ENCODE data around the gene CPT1C. TPM values are rescaled to one million over a fixed set of nuclear protein-coding genes. Genes with fewer than 3 reads are reported as not detected.

CPT1C gene
- total and polyA plus RNA-seq, 2 of the 8 experiments (the other 6 are each of a cell fraction or from before 2014, with no cell fraction given), result 79.6 to 91.8 TPM

- H3K23ac ChIP-seq (ENCODE audit: insufficient read length), result no peak overlapping the region
- H3K4me1 ChIP-seq (replicated peaks in 1 of 4; ENCODE audit: control insufficient read depth in 3 of 4, insufficient read depth in 4 of 4, low read length in 3 of 4), result peaks cover 2 to 17% (median 11%) of the 10 kb centered on the region in 4 experiments
- ChIA-PET POLR2A (ENCODE audit: partially characterized antibody) (interaction anchor here (0.6 to 14.5 kb wide), 14 partner anchors 10 to 196 kb away, joined by 3 to 275 read pairs (median 5); partner anchors contain the start of genes ADM5, BCL2L12, CPT1C and IRF3), CTCF (ENCODE audit: partially characterized antibody) (interaction anchor here (0.7 to 3.2 kb wide), 14 partner anchors 8 to 1507 kb away, joined by 3 to 23 read pairs (median 4); partner anchors contain the start of genes ADM5, BCL2L12, CPT1C and IRF3)
- peaks cover 4% of the 10 kb centered on the region for H3K23me2 ChIP-seq (ENCODE audit: low read depth, low read length)
- no peak for FAIRE-seq
- DNase-seq (ENCODE audit: low read depth in 1 of 2, low spot score in 2 of 2), result no peak
- H3K18ac ChIP-seq (ENCODE audit: extremely low read depth, low read length), result no peak overlapping the region
- H2BK5ac ChIP-seq (ENCODE audit: low read depth, low read length), result no peak overlapping the region
- H3K9ac ChIP-seq (replicated peaks in 1 of 4; ENCODE audit: extremely low read depth in 1 of 4, low read depth in 3 of 4, low read length in 3 of 4), result no peak overlapping the region
- peaks cover 17 to 50% of the 10 kb centered on the region in 2 experiments for H3K79me2 ChIP-seq (ENCODE audit: control insufficient read depth in 1 of 2, insufficient read depth in 2 of 2, low read length in 2 of 2)
- no peak overlapping the region for H2AK5ac ChIP-seq (ENCODE audit: low read depth, low read length)
- no peak overlapping the region for H3K14ac ChIP-seq (ENCODE audit: insufficient read length)
- no peak overlapping the region for H2BK20ac ChIP-seq (ENCODE audit: low read length)
- H2AFZ ChIP-seq (ENCODE audit: low read length), result no peak overlapping the region
- 0 out of 2 replicates have a peak overlapping the region, but pooled peaks have one; percentile 48 for H3K27ac ChIP-seq (ENCODE audit: low read depth, low read length)
- H2BK15ac ChIP-seq (ENCODE audit: low read length), result no peak overlapping the region
- H3K27me3 ChIP-seq (replicated peaks in 1 of 4; ENCODE audit: control insufficient read depth in 3 of 4, extremely low read depth in 1 of 4, insufficient read depth in 3 of 4, low read length in 3 of 4), result no peaks in the 10 kb centered on the region
- no peak overlapping the region for H3K4ac ChIP-seq (replicated peaks; ENCODE audit: insufficient read length, low read depth, low read length)
- H4K20me1 ChIP-seq (replicated peaks in 1 of 2; ENCODE audit: control insufficient read depth in 1 of 2, insufficient read depth in 2 of 2, low read length in 2 of 2), result peaks cover 29 to 40% of the 10 kb centered on the region in 2 experiments
- H4K5ac ChIP-seq (ENCODE audit: insufficient read length, low read depth, low read length), result peak overlapping the region; percentile 19
- 73% methylated on average over 10 of the region's 10 CpGs; no CpG with 5 or more reads in 1 of the 2 experiments for WGBS, 2 experiments (ENCODE audit: extremely low coverage in 1 of 2, insufficient coverage in 1 of 2, insufficient read length in 1 of 2, insufficient replicate concordance in 2 of 2, low coverage in 1 of 2, low lambda C conversion rate in 2 of 2, missing lambda C conversion rate in 1 of 2)
- H3K36me3 ChIP-seq (ENCODE audit: control insufficient read depth in 2 of 4, insufficient read depth in 4 of 4, low read length in 3 of 4), result peaks cover 17 to 30% (median 27%) of the 10 kb centered on the region in 4 experiments
- peak overlapping the region in 1 of 4 experiments; percentile 45; a peak in 2 of 8 replicates for H3K4me3 ChIP-seq (ENCODE audit: extremely low read depth in 1 of 4, insufficient read depth in 2 of 4, low read depth in 3 of 4, low read length in 4 of 4)
- H3K79me1 ChIP-seq (ENCODE audit: low read depth, low read length), result peaks cover 9% of the 10 kb centered on the region
- H3K56ac ChIP-seq (replicated peaks; ENCODE audit: insufficient read length, low read depth, low read length), result no peak overlapping the region
- no peaks in the 10 kb centered on the region for H3K9me3 ChIP-seq (ENCODE audit: insufficient read depth in 2 of 2, low read depth in 1 of 2, low read length in 1 of 2)
- H4K8ac ChIP-seq (ENCODE audit: extremely low read depth, insufficient read depth, low read length), result 0 out of 2 replicates have a peak overlapping the region, but pooled peaks have one; percentile 17
- H2BK120ac ChIP-seq (replicated peaks; ENCODE audit: low read depth, low read length), result no peak overlapping the region
- no peak overlapping the region for H2BK12ac ChIP-seq (ENCODE audit: low read depth, low read length)
- no peak overlapping the region for H4K91ac ChIP-seq (replicated peaks; ENCODE audit: insufficient read length, low read length)
- H3K4me2 ChIP-seq (ENCODE audit: insufficient read depth in 1 of 2, low read depth in 2 of 2, low read length in 2 of 2), result peak overlapping the region; percentile 58 to 60
- TF ChIP-seq TBP (IDR thresholded peaks at IDR 0.05; ENCODE audit: low read depth, low read length) (no peak), CEBPB (IDR thresholded peaks at IDR 0.05; ENCODE audit: low read depth, low read length) (no peak), SUZ12 (IDR thresholded peaks at IDR 0.05; ENCODE audit: low read length) (no peak), CHD1 (IDR thresholded peaks at IDR 0.05; ENCODE audit: low read depth, low read length) (no peak), YY1 (IDR thresholded peaks at IDR 0.05; ENCODE audit: low read depth, low read length) (no peak), CHD2 (IDR thresholded peaks at IDR 0.05; ENCODE audit: low read length) (no peak), KDM5A (IDR thresholded peaks at IDR 0.05; ENCODE audit: low read length) (no peak), CTBP2 (IDR thresholded peaks at IDR 0.05; ENCODE audit: borderline replicate concordance, insufficient read depth, insufficient read length, low read length) (no peak), SIN3A (conservative IDR thresholded peaks at IDR 0.05 in 1 of 2, IDR thresholded peaks at IDR 0.05 in 1 of 2; ENCODE audit: low read depth in 1 of 2, low read length in 2 of 2) (no peak), USF2 (IDR thresholded peaks at IDR 0.05; ENCODE audit: low read length) (no peak), SRF (IDR thresholded peaks at IDR 0.05; ENCODE audit: low read depth, low read length) (no peak)
Observed at GRCh38 chr19:49679771-49680413, 11.0 kb upstream of the CPT1C start.

Measured in H1 (cell line).